Ovary (tissue), 3 donors: ENCODE measurements around the gene B4GAT1.

ENCODE experiments used
- CTCF ChIP-seq, 3 donors: fragments of 450-650 bp in 2 of 3; fragments of 200-600 bp in 1 of 3; IDR thresholded peaks; one replicate each; pipeline versions ENCODE4 v1.5.1 to v1.8.0; 2016 to 2022; ENCODE audit warnings: antibody characterized with exemption in 3 of 3, mild to moderate bottlenecking in 1 of 3
- EP300 ChIP-seq: sonication (generic); formaldehyde crosslinking; IDR thresholded peaks from one replicate; pipeline ENCODE4 v1.6.1; 2017; ENCODE audit warnings: antibody characterized with exemption
- POLR2A ChIP-seq: fragments of 450-650 bp; IDR thresholded peaks from one replicate; pipeline ENCODE4 v1.6.1; 2017; ENCODE audit warnings: antibody characterized with exemption, mild to moderate bottlenecking, moderate library complexity
- donor health status: DM: no; HTN: no; CAD: no.

GRCh38 chr11:66338276-66339161 is 8.9 kb downstream of the B4GAT1 start:
- TF ChIP-seq EP300 (no peak), CTCF (IDR thresholded peaks at IDR 0.05) (no peak), POLR2A (no peak)
